Natural killer cell (primary cell): Measurements from ENCODE around the gene SLC24A3. TPM values are rescaled to one million over a fixed set of nuclear protein-coding genes. Genes with fewer than 3 reads are reported as not detected.

Experiments used
- ATAC-seq, 3 donors: fragments of 150-1000 bp in 2 of 3; fragments of 200-7000 bp in 1 of 3; cut with Tn5 transposase; 1 replicate in 1 of 3; 2 replicates in 2 of 3; pipeline ENCODE4 v1.10.0; 2021; ENCODE audit warnings: mild to moderate bottlenecking in 2 of 3, moderate library complexity in 2 of 3
- DNase-seq, 2 donors: peaks; one replicate each; pipeline versions ENCODE4 v3.0.0 to v3.0.0-alpha.2; 2013 to 2021; ENCODE audit warnings: mixed read lengths in 1 of 2
- H3K27ac ChIP-seq: one replicate; pipeline ENCODE4 v1.5.1; 2013; ENCODE audit warnings: mild to moderate bottlenecking, low read length
- H3K27me3 ChIP-seq: one replicate; pipeline ENCODE4 v1.6.1; 2013; ENCODE audit warnings: low read length; ENCODE audit not compliant: control insufficient read depth, insufficient read depth
- H3K36me3 ChIP-seq: one replicate; pipeline ENCODE4 v1.6.1; 2013; ENCODE audit warnings: low read length; ENCODE audit not compliant: control insufficient read depth, insufficient read depth
- H3K4me1 ChIP-seq: one replicate; pipeline ENCODE4 v1.6.1; 2013; ENCODE audit warnings: low read length; ENCODE audit not compliant: control insufficient read depth, insufficient read depth
- H3K4me3 ChIP-seq: one replicate; pipeline ENCODE4 v1.5.1; 2013; ENCODE audit warnings: low read length
- H3K9me3 ChIP-seq: one replicate; pipeline ENCODE4 v1.6.1; 2013; ENCODE audit warnings: low read length; ENCODE audit not compliant: control insufficient read depth, insufficient read depth
- H3K27ac Mint-ChIP-seq, 2 donors: one replicate each; pipeline ENCODE4 v1.8.0; 2022; ENCODE audit warnings: mild to moderate bottlenecking in 2 of 2, mixed read lengths in 2 of 2, moderate library complexity in 1 of 2
- H3K27me3 Mint-ChIP-seq, 2 donors: one replicate each; pipeline ENCODE4 v1.8.0; 2022; ENCODE audit warnings: low read depth in 2 of 2, mixed read lengths in 2 of 2
- H3K36me3 Mint-ChIP-seq: one replicate; pipeline ENCODE4 v1.8.0; 2022; ENCODE audit warnings: mixed read lengths
- H3K4me1 Mint-ChIP-seq, 2 donors: one replicate each; pipeline ENCODE4 v1.8.0; 2022; ENCODE audit warnings: mixed read lengths in 2 of 2
- H3K4me3 Mint-ChIP-seq: one replicate; pipeline ENCODE4 v1.8.0; 2022; ENCODE audit warnings: mild to moderate bottlenecking, moderate library complexity, mixed read lengths
- H3K9me3 Mint-ChIP-seq, 2 donors: one replicate each; pipeline ENCODE4 v1.8.0; 2022; ENCODE audit warnings: mixed read lengths in 2 of 2
- CTCF ChIP-seq: fragments of 200-600 bp; IDR thresholded peaks from one replicate; pipeline ENCODE4 v1.8.0; 2022; ENCODE audit warnings: antibody characterized with exemption
- WGBS: methylation state at CpG from one replicate; pipeline ENCODE4 v1.1.7; 2013; ENCODE audit warnings: missing lambda C conversion rate; ENCODE audit not compliant: insufficient coverage; 5-methylcytosine and 5-hydroxymethylcytosine counted together
- intact Hi-C: fragments of 100-400 bp; cut with micrococcal nuclease; formaldehyde crosslinking; loops from one replicate; pipeline ENCODE4 v1.14.2; 2022
- total RNA-seq, 4 donors: library from RNA; stranded (reverse); fragments of 120-200 nt in 1 of 4; gene quantifications; one replicate each; pipeline versions ENCODE4 v1.2.3 to v1.2.4, GENCODE V29; 2013 to 2022

Gene SLC24A3
- total RNA-seq, 3 donors from 2014 or later (not counting 1 experiment from before 2014, with no cell fraction given) = 0.09 to 5.5 (median 0.99) TPM

GRCh38 chr20:19594896-19595295 is 382.5 kb downstream of the SLC24A3 start:
- Histone ChIP-seq H3K27me3 (no peaks in the 10 kb centered on the region), H3K4me1 (no peaks in the 10 kb centered on the region), H3K4me3 (no peak overlapping the region), H3K9me3 (no peaks in the 10 kb centered on the region), H3K27ac (no peak overlapping the region), H3K36me3 (no peaks in the 10 kb centered on the region)
- TF ChIP-seq CTCF = no peak
- 83% methylated on average over 4 of the region's 4 CpGs for WGBS
- no peaks in the 10 kb centered on the region for H3K36me3 Mint-ChIP-seq
- peaks cover 0 to 7% of the 10 kb centered on the region in 2 donors for H3K27me3 Mint-ChIP-seq
- no peak overlapping the region for H3K4me3 Mint-ChIP-seq
- no peak for DNase-seq
- no peak overlapping the region for H3K27ac Mint-ChIP-seq
- H3K9me3 Mint-ChIP-seq = no peaks in the 10 kb centered on the region
- intact Hi-C loops = no loop called here
- ATAC-seq = no peak
- H3K4me1 Mint-ChIP-seq = no peaks in the 10 kb centered on the region

- H3K36me3 Mint-ChIP-seq = no peaks in the 10 kb centered on the region
- H3K4me1 Mint-ChIP-seq = no peaks in the 10 kb centered on the region
- intact Hi-C loops = no loop called here
- H3K27me3 ChIP-seq = no peaks in the 10 kb centered on the region
- DNase-seq = no peak
- H3K27me3 Mint-ChIP-seq = peaks cover 0 to 7% of the 10 kb centered on the region in 2 donors
- 80% methylated on average over 2 of the region's 4 CpGs for WGBS
- no peak overlapping the region for H3K4me3 ChIP-seq
- H3K36me3 ChIP-seq = no peaks in the 10 kb centered on the region
- H3K4me1 ChIP-seq = no peaks in the 10 kb centered on the region
- H3K9me3 ChIP-seq = no peaks in the 10 kb centered on the region
- no peak overlapping the region for H3K4me3 Mint-ChIP-seq
- H3K9me3 Mint-ChIP-seq = no peaks in the 10 kb centered on the region
- no peak for ATAC-seq
- no peak overlapping the region for H3K27ac ChIP-seq
- no peak overlapping the region for H3K27ac Mint-ChIP-seq
- no peak for TF ChIP-seq CTCF
Measured at GRCh38 chr20:19598117-19598850, 385.8 kb downstream of the SLC24A3 start.

GRCh38 chr20:19599200-19599599 is 386.8 kb downstream of the SLC24A3 start:
- no peaks in the 10 kb centered on the region for H3K4me1 Mint-ChIP-seq
- no peak overlapping the region for H3K27ac ChIP-seq
- no peaks in the 10 kb centered on the region for H3K36me3 ChIP-seq
- peaks cover 4 to 7% of the 10 kb centered on the region in 2 donors for H3K27me3 Mint-ChIP-seq
- no peaks in the 10 kb centered on the region for H3K27me3 ChIP-seq
- intact Hi-C loops = no loop called here
- DNase-seq (no peak), ATAC-seq (no peak)
- no peaks in the 10 kb centered on the region for H3K36me3 Mint-ChIP-seq
- H3K4me3 ChIP-seq = no peak overlapping the region
- no peak overlapping the region for H3K27ac Mint-ChIP-seq
- H3K4me3 Mint-ChIP-seq = no peak overlapping the region
- no peaks in the 10 kb centered on the region for H3K9me3 ChIP-seq
- no peak for TF ChIP-seq CTCF
- no peaks in the 10 kb centered on the region for H3K4me1 ChIP-seq
- H3K9me3 Mint-ChIP-seq = no peaks in the 10 kb centered on the region
- WGBS = 96% methylated on average over 20 of the region's 20 CpGs

GRCh38 chr20:19600042-19600441 is 387.6 kb downstream of the SLC24A3 start:
- DNase-seq (no peak), ATAC-seq (no peak)
- H3K36me3 Mint-ChIP-seq = no peaks in the 10 kb centered on the region
- no peaks in the 10 kb centered on the region for H3K4me1 ChIP-seq
- intact Hi-C loops = no loop called here
- 84% methylated on average over 6 of the region's 7 CpGs for WGBS
- no peaks in the 10 kb centered on the region for H3K4me1 Mint-ChIP-seq
- no peak overlapping the region for H3K4me3 ChIP-seq
- H3K27ac Mint-ChIP-seq = no peak overlapping the region
- no peaks in the 10 kb centered on the region for H3K27me3 ChIP-seq
- H3K4me3 Mint-ChIP-seq = no peak overlapping the region
- H3K27ac ChIP-seq = no peak overlapping the region
- TF ChIP-seq CTCF = no peak
- no peaks in the 10 kb centered on the region for H3K9me3 ChIP-seq
- no peaks in the 10 kb centered on the region for H3K9me3 Mint-ChIP-seq
- peaks cover 7% of the 10 kb centered on the region in 2 donors for H3K27me3 Mint-ChIP-seq
- H3K36me3 ChIP-seq = no peaks in the 10 kb centered on the region
